Neuron (in vitro differentiated cells): Measurements from ENCODE around the gene CCDC68.

Source experiments
- H2AFZ ChIP-seq: one replicate; pipeline ENCODE4 v1.6.1; 2013; ENCODE audit warnings: low read depth, mild to moderate bottlenecking, inconsistent platforms, low read length, moderate library complexity
- H3K27me3 ChIP-seq: one replicate; pipeline ENCODE4 v1.6.1; 2013; ENCODE audit warnings: low read length; ENCODE audit not compliant: insufficient read depth
- H3K36me3 ChIP-seq: one replicate; pipeline ENCODE4 v1.6.1; 2013; ENCODE audit warnings: low read length; ENCODE audit not compliant: insufficient read depth
- H3K4me1 ChIP-seq: one replicate; pipeline ENCODE4 v1.6.1; 2013; ENCODE audit warnings: low read length; ENCODE audit not compliant: insufficient read depth
- H3K4me3 ChIP-seq: 2 replicates; pipeline ENCODE4 v1.5.1; 2013; ENCODE audit warnings: mild to moderate bottlenecking, low read length, moderate library complexity
- H3K9me3 ChIP-seq: one replicate; pipeline ENCODE4 v1.6.1; 2013; ENCODE audit warnings: low read length

Gene CCDC68, protein sequence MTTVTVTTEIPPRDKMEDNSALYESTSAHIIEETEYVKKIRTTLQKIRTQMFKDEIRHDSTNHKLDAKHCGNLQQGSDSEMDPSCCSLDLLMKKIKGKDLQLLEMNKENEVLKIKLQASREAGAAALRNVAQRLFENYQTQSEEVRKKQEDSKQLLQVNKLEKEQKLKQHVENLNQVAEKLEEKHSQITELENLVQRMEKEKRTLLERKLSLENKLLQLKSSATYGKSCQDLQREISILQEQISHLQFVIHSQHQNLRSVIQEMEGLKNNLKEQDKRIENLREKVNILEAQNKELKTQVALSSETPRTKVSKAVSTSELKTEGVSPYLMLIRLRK

GRCh38 chr18:54958704-54959625 is at the start of gene CCDC68:
TSS of gene CCDC68 (minus strand) at chr18:54959461. CDS start at chr18:54942791, 16,670 bp downstream.
- no peaks in the 10 kb centered on the region for H3K4me1 ChIP-seq

GRCh38 chr18:55007602-55008001 is 48.3 kb upstream of the CCDC68 start:
- Histone ChIP-seq H3K4me3 (no peak overlapping the region), H2AFZ (no peak overlapping the region), H3K36me3 (no peaks in the 10 kb centered on the region), H3K27me3 (no peaks in the 10 kb centered on the region), H3K4me1 (no peaks in the 10 kb centered on the region), H3K9me3 (no peaks in the 10 kb centered on the region)

More at GRCh38 chr18:54958704-54959625, at the start of gene CCDC68:
- H3K9me3 ChIP-seq, result no peaks in the 10 kb centered on the region
- no peak within 1 kb of the TSS for H2AFZ ChIP-seq
- no peaks in the 10 kb centered on the region for H3K36me3 ChIP-seq
- no peak within 1 kb of the TSS for H3K4me3 ChIP-seq
- H3K27me3 ChIP-seq, result no peaks in the 10 kb centered on the region

- H3K4me1 ChIP-seq, result no peaks in the 10 kb centered on the region
- no peaks in the 10 kb centered on the region for H3K27me3 ChIP-seq
- no peaks in the 10 kb centered on the region for H3K36me3 ChIP-seq
- no peaks in the 10 kb centered on the region for H3K9me3 ChIP-seq
- no peak overlapping the region for H2AFZ ChIP-seq
- no peak overlapping the region for H3K4me3 ChIP-seq
These were observed 44.4 kb upstream of the CCDC68 start for GRCh38 chr18:55003695-55004094.

GRCh38 chr18:55002261-55002660 is 43.0 kb upstream of the CCDC68 start:
- Histone ChIP-seq H3K27me3 (no peaks in the 10 kb centered on the region), H3K4me1 (no peaks in the 10 kb centered on the region), H3K36me3 (no peaks in the 10 kb centered on the region), H3K4me3 (no peak overlapping the region), H2AFZ (no peak overlapping the region), H3K9me3 (no peaks in the 10 kb centered on the region)

GRCh38 chr18:55001394-55002024 is 42.2 kb upstream of the CCDC68 start:
- Histone ChIP-seq H3K4me3 (no peak overlapping the region), H2AFZ (no peak overlapping the region), H3K9me3 (no peaks in the 10 kb centered on the region), H3K36me3 (no peaks in the 10 kb centered on the region), H3K4me1 (no peaks in the 10 kb centered on the region), H3K27me3 (no peaks in the 10 kb centered on the region)

DNA sequence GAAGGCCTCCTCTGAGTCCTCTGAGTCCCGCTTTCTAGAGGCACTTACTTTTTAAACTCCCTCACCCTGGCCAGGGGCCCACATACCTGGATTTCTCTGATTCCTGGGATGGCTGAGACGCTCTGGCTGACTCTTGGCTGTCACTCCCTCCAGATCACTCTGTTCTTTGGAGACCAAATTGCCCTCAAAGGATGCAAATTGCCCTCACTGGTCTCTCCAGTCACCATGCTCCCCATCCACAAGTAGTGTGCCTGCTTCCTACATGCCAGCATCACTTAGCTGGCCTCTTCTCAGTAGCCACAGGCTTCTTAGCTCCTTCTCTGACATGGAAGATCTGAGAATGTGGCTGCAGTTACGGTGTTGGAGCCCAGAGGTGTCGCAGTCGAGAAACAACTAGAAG is 41.3 kb upstream of the CCDC68 start:
- no peak overlapping the region for H2AFZ ChIP-seq
- no peaks in the 10 kb centered on the region for H3K4me1 ChIP-seq
- H3K4me3 ChIP-seq, result no peak overlapping the region
- H3K9me3 ChIP-seq, result no peaks in the 10 kb centered on the region
- no peaks in the 10 kb centered on the region for H3K27me3 ChIP-seq
- no peaks in the 10 kb centered on the region for H3K36me3 ChIP-seq

DNA sequence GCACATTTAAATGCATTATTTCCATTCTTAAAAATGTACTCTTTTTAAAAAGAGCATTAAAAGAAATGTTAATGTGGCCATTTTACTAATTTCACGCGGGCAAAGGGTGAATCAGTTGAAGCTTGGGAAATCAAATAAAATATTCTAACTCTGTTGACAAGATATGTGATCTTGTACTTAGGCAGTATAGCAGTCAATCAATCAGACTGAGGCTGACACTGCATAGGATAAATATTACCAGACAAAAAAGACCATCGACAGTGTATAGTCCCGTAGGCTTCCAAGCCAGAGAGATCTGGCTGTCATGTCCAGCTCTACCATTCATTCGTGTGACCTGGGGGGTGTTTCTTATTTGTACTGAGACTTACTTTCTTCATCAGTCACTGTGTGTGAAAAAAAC is 39.8 kb upstream of the CCDC68 start:
- Histone ChIP-seq H2AFZ (no peak overlapping the region), H3K4me3 (no peak overlapping the region), H3K27me3 (no peaks in the 10 kb centered on the region), H3K9me3 (no peaks in the 10 kb centered on the region), H3K36me3 (no peaks in the 10 kb centered on the region), H3K4me1 (no peaks in the 10 kb centered on the region)

DNA sequence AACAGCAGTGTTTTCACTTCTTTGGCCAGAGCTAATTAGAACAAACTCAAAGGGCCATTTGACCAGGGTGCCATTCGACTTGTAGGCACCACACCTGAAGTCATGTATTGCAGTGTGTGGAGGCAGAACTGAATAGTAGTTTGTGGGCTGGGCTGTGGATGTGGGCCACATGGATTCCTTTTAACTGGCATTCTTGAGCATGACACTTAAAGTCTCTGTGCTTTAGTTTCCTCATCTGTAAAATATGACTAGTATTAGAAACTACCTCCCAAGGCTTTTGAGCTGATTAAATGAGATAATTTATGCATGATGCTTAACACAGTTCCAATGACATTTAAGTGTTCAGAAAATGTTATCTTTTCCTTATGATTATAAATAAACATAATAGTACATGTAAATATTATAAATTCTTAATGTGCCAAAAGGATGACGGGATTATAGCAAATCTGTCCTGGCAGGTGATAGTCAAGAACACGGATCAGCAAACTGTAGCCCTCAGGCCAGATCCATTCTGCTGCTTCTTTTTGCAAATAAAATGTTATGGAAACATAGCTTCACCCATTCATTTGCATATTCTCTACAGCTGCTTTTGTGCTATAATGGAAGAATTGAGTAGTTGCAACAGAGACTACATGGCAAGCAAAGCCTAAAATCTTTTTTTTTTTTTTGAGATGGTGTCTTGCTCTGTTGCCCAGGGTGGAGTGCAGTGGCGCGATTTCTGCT is 36.3 kb upstream of the CCDC68 start:
- Histone ChIP-seq H3K36me3 (no peaks in the 10 kb centered on the region), H3K9me3 (no peaks in the 10 kb centered on the region), H3K4me1 (no peaks in the 10 kb centered on the region), H3K4me3 (no peak overlapping the region), H2AFZ (no peak overlapping the region), H3K27me3 (no peaks in the 10 kb centered on the region)

DNA sequence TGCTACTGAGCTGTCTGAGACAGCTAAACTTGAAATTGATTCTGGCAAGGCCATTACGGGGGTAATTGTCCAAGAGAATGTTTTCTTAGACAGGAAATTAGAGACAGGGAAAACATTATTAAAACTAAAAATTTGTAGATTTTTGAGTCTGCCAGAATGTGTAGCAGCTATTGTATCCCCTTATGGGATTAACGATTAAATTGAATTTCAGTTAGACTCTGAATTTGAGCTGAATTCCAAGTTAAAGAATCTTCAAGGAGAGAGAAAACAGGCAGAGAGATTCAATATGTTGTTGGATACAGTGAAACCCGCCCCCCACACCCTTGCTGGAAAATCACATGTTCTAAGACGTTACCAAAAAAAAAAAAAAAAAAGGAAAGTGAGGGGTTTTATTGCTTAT is 32.7 kb upstream of the CCDC68 start:
- Histone ChIP-seq H3K36me3 (no peaks in the 10 kb centered on the region), H3K27me3 (no peaks in the 10 kb centered on the region), H3K9me3 (no peaks in the 10 kb centered on the region), H3K4me3 (no peak overlapping the region), H3K4me1 (no peaks in the 10 kb centered on the region), H2AFZ (no peak overlapping the region)

- Histone ChIP-seq H3K4me1 (no peaks in the 10 kb centered on the region), H3K36me3 (no peaks in the 10 kb centered on the region), H3K4me3 (no peak overlapping the region), H3K27me3 (no peaks in the 10 kb centered on the region), H3K9me3 (no peaks in the 10 kb centered on the region), H2AFZ (no peak overlapping the region)
These were observed 25.6 kb upstream of the CCDC68 start for GRCh38 chr18:54984908-54985307.

DNA sequence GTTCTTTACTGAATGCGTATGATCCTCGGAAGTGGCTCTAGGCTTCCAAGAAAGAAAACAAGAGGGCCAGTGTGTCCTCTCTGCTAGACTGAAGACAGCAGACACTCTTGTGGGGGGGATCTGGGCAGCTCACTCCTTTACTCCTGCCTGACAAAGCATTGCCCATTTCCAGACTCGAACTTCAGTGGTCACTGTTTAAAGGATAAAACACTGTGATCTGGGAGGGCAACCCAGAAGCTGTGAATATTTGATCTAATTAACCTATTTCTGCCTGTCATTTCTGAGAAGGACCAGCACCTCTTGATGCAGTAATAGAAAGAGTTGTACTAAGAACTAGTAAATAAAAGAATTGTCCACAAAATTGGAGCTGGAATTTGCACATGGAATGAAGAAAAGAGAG is 24.5 kb upstream of the CCDC68 start:
- Histone ChIP-seq H3K9me3 (no peaks in the 10 kb centered on the region), H3K36me3 (no peaks in the 10 kb centered on the region), H3K4me1 (no peaks in the 10 kb centered on the region), H2AFZ (no peak overlapping the region), H3K4me3 (no peak overlapping the region), H3K27me3 (no peaks in the 10 kb centered on the region)

DNA sequence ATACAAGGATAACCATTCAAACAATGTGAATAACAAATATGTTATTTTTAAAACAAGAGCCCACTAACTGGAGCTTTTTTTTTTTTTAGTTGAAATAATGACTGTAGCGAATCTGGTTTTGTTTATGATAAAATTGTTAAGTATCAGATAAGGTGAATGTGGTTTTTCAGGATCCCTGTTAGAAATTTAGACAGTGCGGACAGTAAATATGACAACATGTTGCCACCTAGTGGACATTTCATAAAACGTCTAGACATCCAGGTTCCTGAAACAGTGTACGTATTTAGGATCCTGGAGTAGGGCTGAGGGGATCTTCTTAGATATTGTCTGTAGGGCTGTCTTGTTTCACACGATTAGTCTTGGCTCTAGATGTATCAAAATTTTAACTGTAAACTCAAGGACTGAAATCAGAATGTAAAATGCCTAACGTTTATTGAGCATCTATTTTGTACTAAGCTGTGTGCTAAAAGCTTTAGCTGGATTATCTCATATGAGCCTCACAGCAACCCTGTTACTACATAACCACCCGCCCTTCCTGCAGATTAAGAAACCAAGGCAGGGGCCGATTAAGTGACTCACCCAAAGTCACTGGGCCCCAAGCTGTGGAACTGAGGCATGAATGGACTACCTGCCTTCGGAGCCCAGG is 23.9 kb upstream of the CCDC68 start:
- H3K4me1 ChIP-seq, result no peaks in the 10 kb centered on the region
- no peak overlapping the region for H3K4me3 ChIP-seq
- no peaks in the 10 kb centered on the region for H3K9me3 ChIP-seq
- no peak overlapping the region for H2AFZ ChIP-seq
- H3K36me3 ChIP-seq, result no peaks in the 10 kb centered on the region
- H3K27me3 ChIP-seq, result no peaks in the 10 kb centered on the region
